Activated CD8-positive, alpha-beta T cell treated with anti-CD3 and anti-CD28 coated beads, Interleukin-2, amount 10 ng/mL, durations not matched to agents 7 days and 5 days (primary cell): ENCODE measurements around the gene TRNAU1AP. TPM values are rescaled to one million over a fixed set of nuclear protein-coding genes. Genes with fewer than 3 reads are reported as not detected.

Experiments
- total RNA-seq, 2 experiments: library from RNA; stranded (reverse); gene quantifications; one replicate each; pipeline ENCODE4 v1.2.3, GENCODE V29; 2021

TRNAU1AP gene
- total RNA-seq, 2 experiments from 2014 or later = 73.2 to 77.7 TPM

Other genes starting within 250 kb of the TRNAU1AP start
- 10 to 100 TPM; 18.4 to 21.7 TPM for gene MED18, start 224.0 kb upstream of the TRNAU1AP start, total RNA-seq
- gene PHACTR4, start 183.3 kb upstream of the TRNAU1AP start, total RNA-seq = 10 to 100 TPM; 29.4 to 30.8 TPM
- gene RCC1, start 47.0 kb upstream of the TRNAU1AP start, total RNA-seq = 10 to 100 TPM; 80.7 to 85.3 TPM
- not detected for gene RAB42, start 39.2 kb downstream of the TRNAU1AP start, total RNA-seq
- 10 to 100 TPM; 35.7 to 39.3 TPM for gene TAF12, start 90.0 kb downstream of the TRNAU1AP start, total RNA-seq
- not detected for gene RNU11, start 95.5 kb downstream of the TRNAU1AP start, total RNA-seq
- gene GMEB1, start 115.7 kb downstream of the TRNAU1AP start, total RNA-seq = 10 to 100 TPM; 35.5 to 36.4 TPM
- 10 to 100 TPM; 67.3 to 80.6 TPM for gene YTHDF2, start 183.9 kb downstream of the TRNAU1AP start, total RNA-seq